HEK293 (cell line): ENCODE measurements around the gene ARL13A.
"Not testable (repeated sequence)": the region's sequence is repeated elsewhere in the genome, so short reads cannot be mapped to it uniquely, and the experiment has no call there.

Experiments
- CTCF ChIA-PET: fragments of 350-600 bp; formaldehyde crosslinking; extraction: SDS; loops from one replicate; lab custom pipeline; 2021; ENCODE audit warnings: antibody characterized with exemption; lab: Yijun Ruan, JAX
- POLR2A ChIA-PET: fragments of 300-600 bp; formaldehyde crosslinking; extraction: SDS; loops from one replicate; lab custom pipeline; 2020; ENCODE audit warnings: antibody characterized with exemption, inconsistent platforms; lab: Yijun Ruan, JAX
- H3K27ac ChIP-seq: fragments of 200-500 bp; sonication (Bioruptor generic); 2 replicates; pipeline ENCODE4 v1.5.1; 2014; ENCODE audit warnings: low read depth, low read length, control low read depth, inconsistent platforms; ENCODE audit errors: extremely low read depth
- H3K36me3 ChIP-seq, 2 experiments: fragments of 200-500 bp in 1 of 2; sonication (Bioruptor generic) in 1 of 2; 1 replicate in 1 of 2; 2 replicates in 1 of 2; pipeline ENCODE4 v1.5.1; 2014 to 2017; ENCODE audit warnings: inconsistent platforms in 2 of 2, low read length in 2 of 2; ENCODE audit not compliant: control insufficient read depth in 2 of 2, insufficient read depth in 1 of 2
- H3K4me1 ChIP-seq: fragments of 200-500 bp; sonication (Bioruptor generic); 2 replicates; pipeline ENCODE4 v1.5.1; 2014; ENCODE audit warnings: mild to moderate bottlenecking, low read length, inconsistent platforms; ENCODE audit not compliant: control insufficient read depth, insufficient read depth
- H3K4me3 ChIP-seq: 2 replicates; pipeline ENCODE4 v1.5.1; 2011; ENCODE audit warnings: low read depth, mild to moderate bottlenecking, control low read depth, low read length, moderate library complexity
- H3K9me3 ChIP-seq: fragments of 200-500 bp; sonication (Bioruptor generic); 2 replicates; pipeline ENCODE4 v1.5.1; 2014; ENCODE audit warnings: low read depth, low read length, inconsistent platforms; ENCODE audit not compliant: control insufficient read depth, insufficient read depth
- TCF7L2 ChIP-seq: IDR thresholded peaks from 2 replicates; pipeline ENCODE4 v1.6.1; 2011; ENCODE audit warnings: low read depth, mild to moderate bottlenecking, inconsistent platforms, low read length, moderate library complexity, borderline replicate concordance
- ZNF37A ChIP-seq: fragments of 450-650 bp; IDR thresholded peaks from 2 replicates; pipeline ENCODE4 v1.5.1; 2018; ENCODE audit warnings: missing biosample characterization, missing genetic modification characterization
- ZNF529 ChIP-seq: fragments of 450-650 bp; formaldehyde crosslinking; IDR thresholded peaks from 2 replicates; pipeline ENCODE4 v1.5.1; 2017; ENCODE audit warnings: missing genetic modification characterization, missing biosample characterization; ENCODE audit not compliant: insufficient replicate concordance
- ZNF654 ChIP-seq: fragments of 450-650 bp; formaldehyde crosslinking; IDR thresholded peaks from 2 replicates; pipeline ENCODE4 v1.5.1; 2016; ENCODE audit warnings: low read depth, missing biosample characterization, missing genetic modification characterization
- ZNF660 ChIP-seq: fragments of 450-650 bp; IDR thresholded peaks from 2 replicates; pipeline ENCODE4 v1.5.1; 2018; ENCODE audit warnings: missing biosample characterization, mild to moderate bottlenecking, missing genetic modification characterization
- ZSCAN23 ChIP-seq: fragments of 450-650 bp; formaldehyde crosslinking; IDR thresholded peaks from 2 replicates; pipeline ENCODE4 v1.5.1; 2016; ENCODE audit warnings: missing biosample characterization, missing genetic modification characterization
- TF ChIP-seq, protein P1 (sequence below): fragments of 450-650 bp; formaldehyde crosslinking; IDR thresholded peaks from 2 replicates; pipeline ENCODE4 v1.5.1; 2016; ENCODE audit warnings: missing biosample characterization, missing genetic modification characterization
- TF ChIP-seq, protein P2 (sequence below): fragments of 450-650 bp; formaldehyde crosslinking; conservative IDR thresholded peaks from 2 replicates; pipeline ENCODE4 v1.5.1; 2016; ENCODE audit warnings: low read depth, missing biosample characterization, missing genetic modification characterization
- TF ChIP-seq, protein P3 (sequence below): fragments of 450-650 bp; formaldehyde crosslinking; IDR thresholded peaks from 2 replicates; pipeline ENCODE4 v1.5.1; 2016; ENCODE audit warnings: missing biosample characterization, missing genetic modification characterization

ARL13A gene

DNA sequence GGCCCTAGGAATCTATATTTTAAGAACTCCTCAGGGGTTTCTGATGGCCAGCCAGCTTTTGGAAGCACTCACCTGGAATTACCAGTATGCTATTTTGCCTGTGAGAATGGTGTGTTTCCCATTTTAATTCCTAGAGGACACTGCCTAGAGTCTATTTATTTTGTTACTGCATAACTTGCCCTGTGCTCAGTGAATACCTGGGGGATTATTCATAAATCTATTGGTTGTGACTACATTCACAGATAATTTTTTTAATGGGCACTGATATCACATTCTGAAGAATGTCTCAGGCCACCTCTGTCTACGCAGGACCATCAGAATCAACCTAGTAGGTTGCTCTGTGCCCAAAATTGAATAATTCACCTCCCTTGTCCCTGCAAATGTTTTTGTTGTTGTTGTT is 6.7 kb downstream of the ARL13A start (continued):
- TF ChIP-seq, protein P1, sequence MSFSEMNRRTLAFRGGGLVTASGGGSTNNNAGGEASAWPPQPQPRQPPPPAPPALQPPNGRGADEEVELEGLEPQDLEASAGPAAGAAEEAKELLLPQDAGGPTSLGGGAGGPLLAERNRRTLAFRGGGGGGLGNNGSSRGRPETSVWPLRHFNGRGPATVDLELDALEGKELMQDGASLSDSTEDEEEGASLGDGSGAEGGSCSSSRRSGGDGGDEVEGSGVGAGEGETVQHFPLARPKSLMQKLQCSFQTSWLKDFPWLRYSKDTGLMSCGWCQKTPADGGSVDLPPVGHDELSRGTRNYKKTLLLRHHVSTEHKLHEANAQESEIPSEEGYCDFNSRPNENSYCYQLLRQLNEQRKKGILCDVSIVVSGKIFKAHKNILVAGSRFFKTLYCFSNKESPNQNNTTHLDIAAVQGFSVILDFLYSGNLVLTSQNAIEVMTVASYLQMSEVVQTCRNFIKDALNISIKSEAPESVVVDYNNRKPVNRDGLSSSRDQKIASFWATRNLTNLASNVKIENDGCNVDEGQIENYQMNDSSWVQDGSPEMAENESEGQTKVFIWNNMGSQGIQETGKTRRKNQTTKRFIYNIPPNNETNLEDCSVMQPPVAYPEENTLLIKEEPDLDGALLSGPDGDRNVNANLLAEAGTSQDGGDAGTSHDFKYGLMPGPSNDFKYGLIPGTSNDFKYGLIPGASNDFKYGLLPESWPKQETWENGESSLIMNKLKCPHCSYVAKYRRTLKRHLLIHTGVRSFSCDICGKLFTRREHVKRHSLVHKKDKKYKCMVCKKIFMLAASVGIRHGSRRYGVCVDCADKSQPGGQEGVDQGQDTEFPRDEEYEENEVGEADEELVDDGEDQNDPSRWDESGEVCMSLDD (tag by site-specific recombination), result no peak

DNA sequence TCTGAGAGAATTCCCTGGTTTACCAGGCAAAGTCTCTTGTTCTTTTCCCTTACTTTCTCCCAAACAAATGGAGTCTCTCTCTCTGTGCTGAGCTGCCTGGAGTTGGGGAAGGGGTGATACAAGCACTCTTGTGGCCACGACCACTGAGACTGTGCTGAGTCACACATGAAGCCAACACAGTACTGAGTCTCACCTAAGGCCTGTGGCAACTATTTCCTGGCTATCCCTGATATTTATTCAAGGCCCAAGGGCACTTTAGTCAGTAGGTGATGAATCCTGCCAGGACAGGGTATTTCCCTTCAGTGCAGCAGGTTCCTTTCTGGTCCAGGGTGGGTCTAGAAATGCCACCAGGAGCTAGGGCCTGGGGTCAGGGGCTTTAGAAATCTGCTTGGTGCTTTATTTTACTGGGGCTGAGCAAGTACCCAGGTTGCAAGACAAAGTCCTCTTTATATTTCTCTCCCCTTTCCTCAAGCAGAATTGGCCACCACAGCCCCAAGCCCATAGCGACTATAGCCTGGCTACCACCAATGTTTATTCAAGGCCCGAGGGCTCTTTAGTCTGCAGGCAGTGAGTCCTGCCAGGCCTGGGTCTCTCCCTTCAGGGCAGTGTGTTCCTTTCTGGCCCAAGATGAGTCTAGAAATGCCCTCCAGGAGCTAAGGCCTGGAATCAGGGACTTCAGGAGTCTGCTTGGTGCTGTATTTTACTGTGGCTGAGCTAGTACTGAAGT is 10.5 kb downstream of the ARL13A start:
- Histone ChIP-seq H3K36me3 (no peaks in the 10 kb centered on the region; a peak in 1 of 3 replicates), H3K4me3 (no peak overlapping the region), H3K27ac (no peak overlapping the region), H3K9me3 (no peaks in the 10 kb centered on the region), H3K4me1 (no peaks in the 10 kb centered on the region)
- ChIA-PET CTCF (no interaction called here), POLR2A (no interaction called here)
- TF ChIP-seq ZNF660, result no peak
- TF ChIP-seq, protein P2, sequence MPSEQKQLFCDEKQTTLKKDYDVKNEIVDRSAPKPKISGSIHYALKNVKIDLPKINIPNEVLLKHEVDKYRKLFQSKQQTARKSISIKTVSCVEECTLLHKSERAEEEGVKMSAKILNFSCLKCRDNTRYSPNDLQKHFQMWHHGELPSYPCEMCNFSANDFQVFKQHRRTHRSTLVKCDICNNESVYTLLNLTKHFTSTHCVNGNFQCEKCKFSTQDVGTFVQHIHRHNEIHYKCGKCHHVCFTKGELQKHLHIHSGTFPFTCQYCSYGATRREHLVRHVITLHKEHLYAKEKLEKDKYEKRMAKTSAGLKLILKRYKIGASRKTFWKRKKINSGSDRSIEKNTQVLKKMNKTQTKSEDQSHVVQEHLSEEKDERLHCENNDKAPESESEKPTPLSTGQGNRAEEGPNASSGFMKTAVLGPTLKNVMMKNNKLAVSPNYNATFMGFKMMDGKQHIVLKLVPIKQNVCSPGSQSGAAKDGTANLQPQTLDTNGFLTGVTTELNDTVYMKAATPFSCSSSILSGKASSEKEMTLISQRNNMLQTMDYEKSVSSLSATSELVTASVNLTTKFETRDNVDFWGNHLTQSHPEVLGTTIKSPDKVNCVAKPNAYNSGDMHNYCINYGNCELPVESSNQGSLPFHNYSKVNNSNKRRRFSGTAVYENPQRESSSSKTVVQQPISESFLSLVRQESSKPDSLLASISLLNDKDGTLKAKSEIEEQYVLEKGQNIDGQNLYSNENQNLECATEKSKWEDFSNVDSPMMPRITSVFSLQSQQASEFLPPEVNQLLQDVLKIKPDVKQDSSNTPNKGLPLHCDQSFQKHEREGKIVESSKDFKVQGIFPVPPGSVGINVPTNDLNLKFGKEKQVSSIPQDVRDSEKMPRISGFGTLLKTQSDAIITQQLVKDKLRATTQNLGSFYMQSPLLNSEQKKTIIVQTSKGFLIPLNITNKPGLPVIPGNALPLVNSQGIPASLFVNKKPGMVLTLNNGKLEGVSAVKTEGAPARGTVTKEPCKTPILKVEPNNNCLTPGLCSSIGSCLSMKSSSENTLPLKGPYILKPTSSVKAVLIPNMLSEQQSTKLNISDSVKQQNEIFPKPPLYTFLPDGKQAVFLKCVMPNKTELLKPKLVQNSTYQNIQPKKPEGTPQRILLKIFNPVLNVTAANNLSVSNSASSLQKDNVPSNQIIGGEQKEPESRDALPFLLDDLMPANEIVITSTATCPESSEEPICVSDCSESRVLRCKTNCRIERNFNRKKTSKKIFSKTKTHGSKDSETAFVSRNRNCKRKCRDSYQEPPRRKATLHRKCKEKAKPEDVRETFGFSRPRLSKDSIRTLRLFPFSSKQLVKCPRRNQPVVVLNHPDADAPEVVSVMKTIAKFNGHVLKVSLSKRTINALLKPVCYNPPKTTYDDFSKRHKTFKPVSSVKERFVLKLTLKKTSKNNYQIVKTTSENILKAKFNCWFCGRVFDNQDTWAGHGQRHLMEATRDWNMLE (tag by site-specific recombination), result no peak
- TF ChIP-seq ZNF654, result no peak
- TF ChIP-seq, protein P3, sequence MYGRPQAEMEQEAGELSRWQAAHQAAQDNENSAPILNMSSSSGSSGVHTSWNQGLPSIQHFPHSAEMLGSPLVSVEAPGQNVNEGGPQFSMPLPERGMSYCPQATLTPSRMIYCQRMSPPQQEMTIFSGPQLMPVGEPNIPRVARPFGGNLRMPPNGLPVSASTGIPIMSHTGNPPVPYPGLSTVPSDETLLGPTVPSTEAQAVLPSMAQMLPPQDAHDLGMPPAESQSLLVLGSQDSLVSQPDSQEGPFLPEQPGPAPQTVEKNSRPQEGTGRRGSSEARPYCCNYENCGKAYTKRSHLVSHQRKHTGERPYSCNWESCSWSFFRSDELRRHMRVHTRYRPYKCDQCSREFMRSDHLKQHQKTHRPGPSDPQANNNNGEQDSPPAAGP (tag by site-specific recombination), result no peak
- no peak for TF ChIP-seq ZNF529 (tag by site-specific recombination)
- TF ChIP-seq ZSCAN23 (tag by site-specific recombination), result no peak

DNA sequence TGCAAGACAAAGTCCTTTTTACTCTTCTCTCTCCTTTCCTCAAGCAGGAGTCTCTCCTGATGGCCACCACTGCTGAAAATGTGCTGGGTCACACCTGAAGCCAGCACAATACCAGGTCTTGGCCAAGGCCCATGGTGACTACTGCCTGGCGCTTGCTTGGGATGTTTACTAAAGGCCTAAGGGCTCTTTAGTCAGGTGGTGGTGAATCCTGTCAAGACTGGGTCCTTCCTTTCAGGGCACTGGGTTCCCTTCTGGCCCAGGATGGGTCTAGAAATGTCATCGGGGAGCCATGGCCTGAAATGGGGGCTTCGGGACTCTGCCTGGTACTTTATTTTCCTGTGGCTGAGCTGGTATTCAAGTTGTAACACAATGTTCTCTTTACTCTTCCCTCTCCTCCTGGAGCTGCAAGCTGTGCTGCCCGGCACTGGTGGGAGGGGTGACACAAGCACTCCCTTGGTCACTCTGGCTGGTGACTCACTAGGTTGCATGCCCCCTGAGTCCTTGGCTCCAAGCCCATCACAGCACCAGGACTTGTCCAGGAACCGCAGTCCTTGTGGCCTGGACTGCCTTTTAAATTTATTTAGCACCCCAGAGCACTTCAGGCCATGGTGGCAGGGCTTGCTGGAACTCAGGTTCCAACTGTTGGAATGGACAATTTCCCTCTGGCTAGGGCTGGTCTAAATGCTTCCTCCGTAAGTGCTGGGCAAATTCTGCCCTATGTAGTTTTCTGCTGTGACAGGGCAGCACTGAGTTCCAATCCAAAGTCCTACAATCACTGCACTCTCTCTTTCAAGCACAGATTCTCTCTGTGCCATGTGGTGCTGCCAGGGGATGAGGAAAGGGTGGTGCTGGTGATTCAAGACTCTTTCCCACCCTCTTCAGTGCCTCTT is 11.3 kb downstream of the ARL13A start:
- Histone ChIP-seq H3K4me3 (no peak overlapping the region), H3K36me3 (no peaks in the 10 kb centered on the region; a peak in 1 of 3 replicates), H3K27ac (no peak overlapping the region), H3K4me1 (no peaks in the 10 kb centered on the region), H3K9me3 (no peaks in the 10 kb centered on the region)
- CTCF ChIA-PET, result no interaction called here
- POLR2A ChIA-PET, result no interaction called here
- no peak for TF ChIP-seq ZNF37A
- no peak for TF ChIP-seq TCF7L2

GRCh38 chrX:100981498-100981845 is 12.0 kb downstream of the ARL13A start:
- POLR2A ChIA-PET, H3K4me3 ChIP-seq, H3K27ac ChIP-seq, CTCF ChIA-PET, H3K4me1 ChIP-seq, H3K36me3 ChIP-seq, H3K9me3 ChIP-seq: not testable (repeated sequence)
